ENCODE data around the gene OPN1SW. TPM values are rescaled to one million over a fixed set of nuclear protein-coding genes. Genes with fewer than 3 reads are reported as not detected.

Gene OPN1SW
- total and polyA plus RNA-seq, 12 donors: not detected

DNA sequence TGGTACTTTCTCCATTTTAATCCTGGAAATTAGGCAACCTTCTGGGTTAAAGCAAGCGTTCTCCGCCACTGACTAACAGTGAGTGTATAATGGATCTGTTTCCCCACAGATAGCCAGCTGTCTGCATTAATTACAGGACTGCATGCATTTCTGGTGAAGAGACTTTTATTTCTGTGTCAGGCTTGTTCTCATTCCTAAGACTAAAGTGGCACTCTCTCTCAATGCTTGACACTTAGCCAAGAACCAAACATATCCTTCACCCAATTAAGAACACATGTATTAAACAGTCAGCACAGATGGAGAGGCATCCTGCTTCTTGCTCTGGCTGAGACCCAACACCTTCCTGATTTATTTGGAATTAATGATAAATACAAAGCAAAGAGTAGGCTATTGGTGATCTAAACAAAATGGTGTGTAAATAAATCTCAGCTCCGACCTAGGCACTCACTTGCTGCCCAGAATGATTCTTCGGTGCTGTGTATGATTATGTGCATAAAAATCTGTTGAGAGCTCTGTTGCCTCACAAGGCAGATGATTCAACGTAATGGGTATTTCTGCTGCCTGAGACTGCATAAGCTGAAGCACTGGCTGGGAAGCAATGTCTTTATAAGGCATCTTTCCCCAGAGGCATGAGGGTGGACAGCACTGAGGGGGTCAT, 19.6 kb downstream of the OPN1SW start:
- H3K27ac ChIP-seq: no peak overlapping the region
- no peak for DNase-seq
- peaks cover 0 to 19% of the 10 kb centered on the region in 2 donors for H3K4me1 ChIP-seq (replicated peaks in 1 of 2)
- H3K27me3 ChIP-seq: no peaks in the 10 kb centered on the region
- WGBS, 4 donors: 76 to 87% (median 85%) methylated on average over 5 of the region's 5 CpGs
- TF ChIP-seq, protein P1, sequence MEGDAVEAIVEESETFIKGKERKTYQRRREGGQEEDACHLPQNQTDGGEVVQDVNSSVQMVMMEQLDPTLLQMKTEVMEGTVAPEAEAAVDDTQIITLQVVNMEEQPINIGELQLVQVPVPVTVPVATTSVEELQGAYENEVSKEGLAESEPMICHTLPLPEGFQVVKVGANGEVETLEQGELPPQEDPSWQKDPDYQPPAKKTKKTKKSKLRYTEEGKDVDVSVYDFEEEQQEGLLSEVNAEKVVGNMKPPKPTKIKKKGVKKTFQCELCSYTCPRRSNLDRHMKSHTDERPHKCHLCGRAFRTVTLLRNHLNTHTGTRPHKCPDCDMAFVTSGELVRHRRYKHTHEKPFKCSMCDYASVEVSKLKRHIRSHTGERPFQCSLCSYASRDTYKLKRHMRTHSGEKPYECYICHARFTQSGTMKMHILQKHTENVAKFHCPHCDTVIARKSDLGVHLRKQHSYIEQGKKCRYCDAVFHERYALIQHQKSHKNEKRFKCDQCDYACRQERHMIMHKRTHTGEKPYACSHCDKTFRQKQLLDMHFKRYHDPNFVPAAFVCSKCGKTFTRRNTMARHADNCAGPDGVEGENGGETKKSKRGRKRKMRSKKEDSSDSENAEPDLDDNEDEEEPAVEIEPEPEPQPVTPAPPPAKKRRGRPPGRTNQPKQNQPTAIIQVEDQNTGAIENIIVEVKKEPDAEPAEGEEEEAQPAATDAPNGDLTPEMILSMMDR (IDR thresholded peaks at IDR 0.05): no peak
- no peak for TF ChIP-seq POLR2A (IDR thresholded peaks at IDR 0.05)
- intact Hi-C loops (cut with DNase I): no loop called here
- peaks cover 0 to 72% of the 10 kb centered on the region in 2 donors for H3K36me3 ChIP-seq (replicated peaks in 1 of 2)
- H3K4me3 ChIP-seq: no peak overlapping the region
- no peaks in the 10 kb centered on the region for H3K9me3 ChIP-seq (replicated peaks in 1 of 3)

DNA sequence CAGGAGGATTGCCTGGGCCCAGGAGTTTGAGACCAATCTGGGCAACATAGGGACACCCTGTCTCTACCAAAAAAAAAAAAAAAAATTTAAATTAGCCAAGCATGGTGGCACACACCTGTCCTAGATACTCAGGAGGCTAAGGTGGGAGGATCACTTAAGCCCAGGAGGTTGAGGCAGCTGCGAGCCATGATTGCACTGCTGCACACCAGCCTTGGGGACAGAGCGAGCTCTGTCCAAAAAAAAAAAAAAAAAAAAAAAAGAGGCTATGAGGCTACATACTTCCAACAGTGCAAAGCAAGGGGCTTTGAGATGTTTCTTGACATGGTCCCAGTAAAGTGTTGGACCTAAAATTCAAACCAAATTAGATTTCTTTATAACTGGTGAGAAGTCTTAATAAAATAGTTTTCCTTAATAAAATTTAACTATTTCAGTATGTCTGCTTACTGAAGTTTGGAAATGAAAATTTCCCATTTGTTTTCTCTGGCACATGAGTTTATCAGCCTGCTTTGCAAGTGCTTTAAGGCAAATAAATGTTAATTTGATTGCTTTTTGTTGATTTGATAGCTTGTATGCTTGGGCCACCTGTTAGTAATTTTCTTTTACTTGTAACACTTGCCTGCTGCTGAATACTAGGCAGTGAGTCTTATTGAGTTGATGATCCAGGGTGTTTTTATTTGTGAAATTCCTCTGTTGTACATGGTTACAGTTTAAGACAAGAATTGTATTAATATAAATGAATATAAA, 20.3 kb downstream of the OPN1SW start:
- TF ChIP-seq, protein P1 (IDR thresholded peaks at IDR 0.05): no peak
- TF ChIP-seq POLR2A (IDR thresholded peaks at IDR 0.05): no peak
- DNase-seq: no peak
- Histone ChIP-seq H3K27me3 (no peaks in the 10 kb centered on the region), H3K9me3 (replicated peaks in 1 of 3) (no peaks in the 10 kb centered on the region), H3K27ac (no peak overlapping the region), H3K4me3 (no peak overlapping the region), H3K4me1 (replicated peaks in 1 of 2) (peaks cover 0 to 19% of the 10 kb centered on the region in 2 donors), H3K36me3 (replicated peaks in 1 of 2) (peaks cover 0 to 67% of the 10 kb centered on the region in 2 donors)
- intact Hi-C loops (cut with DNase I): no loop called here
- WGBS, 4 donors: 90 to 94% (median 91%) methylated on average over 2 of the region's 2 CpGs

DNA sequence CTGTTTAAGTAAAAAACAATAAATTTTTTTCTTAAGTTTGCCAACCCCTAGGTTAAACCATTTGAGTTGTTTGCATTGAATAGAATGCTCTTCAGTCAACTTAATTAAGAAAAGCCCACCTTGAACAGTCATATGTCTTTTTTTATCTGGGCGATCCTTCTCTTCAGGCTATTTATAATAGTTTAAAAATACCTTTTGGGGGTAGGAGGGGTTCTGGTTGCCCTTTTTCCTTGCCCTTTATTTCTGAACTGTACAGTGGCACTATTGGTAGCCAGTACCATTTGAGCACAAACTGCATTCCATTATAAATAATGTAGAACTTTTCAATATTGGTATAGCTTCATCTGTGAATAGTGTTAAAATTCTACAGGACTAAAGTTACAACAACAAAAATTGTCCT, 23.3 kb downstream of the OPN1SW start:
- 84 to 94% (median 87%) methylated on average over 1 of the region's 1 CpG for WGBS, 4 donors
- H3K4me1 ChIP-seq (replicated peaks in 1 of 2): peaks cover 0 to 25% of the 10 kb centered on the region in 2 donors
- no peak overlapping the region for H3K4me3 ChIP-seq
- no peak for DNase-seq
- H3K27ac ChIP-seq: no peak overlapping the region
- intact Hi-C loops (cut with DNase I): no loop called here
- H3K27me3 ChIP-seq: no peaks in the 10 kb centered on the region
- H3K36me3 ChIP-seq (replicated peaks in 1 of 2): peaks cover 0 to 65% of the 10 kb centered on the region in 2 donors
- TF ChIP-seq POLR2A (IDR thresholded peaks at IDR 0.05): no peak
- TF ChIP-seq, protein P1 (IDR thresholded peaks at IDR 0.05): no peak
- H3K9me3 ChIP-seq (replicated peaks in 1 of 3): no peaks in the 10 kb centered on the region

DNA sequence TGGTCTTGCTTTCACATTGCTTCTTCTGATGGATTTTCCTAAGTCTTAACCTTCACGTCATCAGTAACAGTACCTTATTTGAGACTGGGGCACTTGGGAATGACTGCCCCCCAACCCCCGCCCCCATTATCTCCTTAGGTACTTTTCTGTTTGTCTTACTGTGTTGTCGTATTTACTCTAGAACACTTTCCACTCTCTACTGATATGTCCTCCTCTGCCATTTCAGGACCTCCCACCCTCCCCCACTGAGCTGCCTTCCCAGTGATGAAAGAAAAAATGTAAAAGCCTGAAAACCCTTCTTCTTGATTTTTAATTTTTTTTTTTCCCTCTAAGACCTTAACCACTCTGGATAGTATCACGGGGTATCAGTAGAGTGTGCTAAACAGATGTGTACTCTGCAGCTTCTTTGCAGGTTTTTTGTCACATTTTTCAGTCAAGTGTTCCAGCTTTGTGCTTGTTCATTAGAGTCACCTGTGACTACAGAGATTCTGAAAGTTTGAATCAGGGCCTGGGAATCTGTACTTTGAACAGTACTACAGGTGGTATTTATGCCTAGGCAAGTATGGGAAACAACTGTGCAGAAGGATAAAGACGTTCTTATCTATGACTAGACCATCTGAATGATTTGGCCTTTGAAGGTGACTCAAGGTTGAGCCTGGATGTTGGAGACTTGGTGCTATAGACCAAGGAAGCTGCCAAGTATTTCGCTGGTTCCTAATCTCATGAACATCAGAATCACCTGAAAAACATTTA, 28.1 kb downstream of the OPN1SW start:
- H3K27ac ChIP-seq: no peak overlapping the region
- DNase-seq: no peak
- H3K36me3 ChIP-seq (replicated peaks in 1 of 2): peaks cover 0 to 34% of the 10 kb centered on the region in 2 donors
- H3K4me3 ChIP-seq: no peak overlapping the region
- no peaks in the 10 kb centered on the region for H3K27me3 ChIP-seq
- 76 to 83% (median 80%) methylated on average over 6 of the region's 6 CpGs for WGBS, 4 donors
- TF ChIP-seq, protein P1 (IDR thresholded peaks at IDR 0.05): no peak
- TF ChIP-seq POLR2A (IDR thresholded peaks at IDR 0.05): no peak
- peaks cover 0 to 17% of the 10 kb centered on the region in 2 donors for H3K4me1 ChIP-seq (replicated peaks in 1 of 2)
- intact Hi-C loops (cut with DNase I): no loop called here
- no peaks in the 10 kb centered on the region for H3K9me3 ChIP-seq (replicated peaks in 1 of 3)
